ENCODE data around the gene SNAP91. TPM values are rescaled to one million over a fixed set of nuclear protein-coding genes. Genes with fewer than 3 reads are reported as not detected.
"Not testable (repeated sequence)": the region's sequence is repeated elsewhere in the genome, so short reads cannot be mapped to it uniquely, and the experiment has no call there.

Gene SNAP91
- total and polyA plus RNA-seq, 10 donors = 0.17 to 2.9 (median 1.5) TPM

DNA sequence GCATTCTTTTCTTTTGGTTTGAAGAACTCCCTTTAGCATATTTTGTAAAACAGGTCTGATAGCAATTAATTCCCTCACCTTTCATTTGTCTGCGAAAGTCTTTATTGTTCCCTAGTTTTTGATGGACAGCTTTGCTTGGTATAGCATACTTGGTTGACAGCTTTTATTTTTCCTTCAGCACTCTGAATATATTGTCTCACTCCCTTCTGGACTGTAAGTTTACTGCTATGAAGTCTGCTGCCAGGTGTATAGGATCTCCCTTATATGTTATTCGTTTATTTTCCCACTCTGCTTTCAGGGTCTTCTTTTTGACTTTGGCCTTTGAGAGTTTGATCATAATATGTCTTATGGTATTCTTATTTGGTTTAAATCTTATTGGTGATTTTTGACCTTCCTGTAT, 47.7 kb upstream of the SNAP91 start:
- Histone ChIP-seq H3K4me1 (no peaks in the 10 kb centered on the region), H3K36me3 (no peaks in the 10 kb centered on the region), H3K27me3 (replicated peaks in 1 of 7) (no peaks in the 10 kb centered on the region), H3K9me3 (peaks cover 6 to 61% (median 55%) of the 10 kb centered on the region in 8 donors), H3K4me3 (no peak overlapping the region), H3K27ac (no peak overlapping the region)
- no peak for DNase-seq
- 84 to 90% (median 89%) methylated on average over 2 of the region's 2 CpGs for WGBS, 5 donors
- TF ChIP-seq POLR2A (IDR thresholded peaks at IDR 0.05) = no peak
- TF ChIP-seq CTCF (IDR thresholded peaks at IDR 0.05 in 8 of 11, conservative IDR thresholded peaks at IDR 0.05 in 3 of 11) = no peak
- no peak for TF ChIP-seq POLR2AphosphoS5 (IDR thresholded peaks at IDR 0.05)
- intact Hi-C loops (cut with DNase I; ENCODE audit: low total_unique reads) = no loop called here

DNA sequence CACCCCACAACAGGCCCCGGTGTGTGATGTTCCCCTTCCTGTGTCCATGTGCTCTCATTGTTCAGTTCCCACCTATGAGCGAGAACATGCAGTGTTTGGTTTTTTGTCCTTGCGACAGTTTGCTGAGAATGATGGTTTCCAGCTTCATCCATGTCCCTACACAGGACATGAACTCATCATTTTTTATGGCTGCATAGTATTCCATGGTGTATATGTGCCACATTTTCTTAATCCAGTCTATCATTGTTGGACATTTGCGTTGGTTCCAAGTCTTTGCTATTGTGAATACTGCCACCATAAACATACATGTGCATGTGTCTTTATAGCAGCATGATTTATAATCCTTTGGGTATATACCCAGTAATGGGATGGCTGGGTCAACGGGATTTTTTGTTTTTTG, 43.5 kb upstream of the SNAP91 start:
- 74 to 87% (median 85%) methylated on average over 5 of the region's 5 CpGs for WGBS, 5 donors
- H3K4me3 ChIP-seq; H3K27ac ChIP-seq; H3K36me3 ChIP-seq; H3K27me3 ChIP-seq (replicated peaks in 1 of 7); H3K4me1 ChIP-seq; DNase-seq; intact Hi-C loops (cut with DNase I; ENCODE audit: low total_unique reads): not testable (repeated sequence)
- peaks cover 6 to 46% (median 41%) of the 10 kb centered on the region in 8 donors for H3K9me3 ChIP-seq

DNA sequence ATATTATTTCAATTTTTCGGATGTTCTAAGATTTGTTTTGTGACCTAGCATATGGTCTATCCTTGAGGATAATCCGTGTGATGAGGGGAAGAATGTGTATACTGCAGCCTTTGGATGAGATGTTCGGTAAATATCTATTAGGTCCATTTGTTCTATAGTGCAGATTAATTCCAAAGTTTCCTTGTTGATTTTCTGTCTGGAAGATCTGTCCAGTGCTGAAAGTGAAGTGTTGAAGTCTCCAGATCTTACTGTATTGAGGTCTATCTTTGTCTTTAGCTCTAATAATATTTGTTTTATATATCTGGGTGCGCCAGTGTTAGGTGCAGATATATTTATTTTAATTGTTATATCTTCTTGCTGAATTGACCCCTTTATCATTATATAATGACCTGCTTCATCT, 32.2 kb upstream of the SNAP91 start:
- DNase-seq = no peak
- intact Hi-C loops (cut with DNase I; ENCODE audit: low total_unique reads) = no loop called here
- TF ChIP-seq POLR2A (IDR thresholded peaks at IDR 0.05) (no peak), POLR2AphosphoS5 (IDR thresholded peaks at IDR 0.05) (no peak), CTCF (IDR thresholded peaks at IDR 0.05 in 8 of 11, conservative IDR thresholded peaks at IDR 0.05 in 3 of 11) (no peak)
- Histone ChIP-seq H3K4me3 (no peak overlapping the region), H3K36me3 (no peaks in the 10 kb centered on the region), H3K27ac (no peak overlapping the region), H3K27me3 (replicated peaks in 1 of 7) (peaks cover 0 to 9% (median 0%) of the 10 kb centered on the region in 7 donors), H3K9me3 (peaks cover 0 to 19% (median 0%) of the 10 kb centered on the region in 8 donors), H3K4me1 (no peaks in the 10 kb centered on the region)
- 64 to 81% (median 70%) methylated on average over 4 of the region's 4 CpGs for WGBS, 5 donors

GRCh38 chr6:83735461-83735860, 26.6 kb upstream of the SNAP91 start:
- Histone ChIP-seq H3K27me3 (replicated peaks in 1 of 7) (no peaks in the 10 kb centered on the region), H3K9me3 (peaks cover 0 to 5% (median 0%) of the 10 kb centered on the region in 8 donors), H3K36me3 (no peaks in the 10 kb centered on the region), H3K4me3 (no peak overlapping the region), H3K27ac (no peak overlapping the region), H3K4me1 (no peaks in the 10 kb centered on the region)
- TF ChIP-seq POLR2A (IDR thresholded peaks at IDR 0.05) = no peak
- no peak for TF ChIP-seq CTCF (IDR thresholded peaks at IDR 0.05 in 8 of 11, conservative IDR thresholded peaks at IDR 0.05 in 3 of 11)
- intact Hi-C loops (cut with DNase I; ENCODE audit: low total_unique reads) = no loop called here
- no peak for DNase-seq
- 64 to 78% (median 70%) methylated on average over 3 of the region's 3 CpGs for WGBS, 5 donors

DNA sequence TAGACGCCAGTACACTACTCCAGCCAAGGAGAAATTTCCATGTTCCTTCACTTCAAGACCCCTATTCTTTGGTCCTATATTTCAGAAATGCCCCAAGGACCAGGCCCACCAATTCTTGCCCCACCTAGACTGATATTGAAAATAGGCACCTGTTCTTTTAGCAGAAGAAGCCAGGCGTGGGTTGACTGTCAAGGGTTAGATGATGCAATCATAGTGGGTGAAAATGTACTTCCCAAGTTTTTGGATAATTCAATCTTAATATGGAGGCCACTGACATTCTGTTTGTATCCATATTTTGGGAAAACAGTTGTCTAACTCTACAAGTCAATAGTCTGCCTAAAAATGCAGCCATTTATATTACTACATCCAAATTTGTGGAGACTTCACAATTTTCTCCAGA, 21.0 kb upstream of the SNAP91 start:
- Histone ChIP-seq H3K27ac (no peak overlapping the region), H3K4me1 (no peaks in the 10 kb centered on the region), H3K9me3 (peaks cover 0 to 5% (median 0%) of the 10 kb centered on the region in 8 donors), H3K4me3 (no peak overlapping the region), H3K36me3 (no peaks in the 10 kb centered on the region), H3K27me3 (replicated peaks in 1 of 7) (no peaks in the 10 kb centered on the region)
- 75 to 86% (median 77%) methylated on average over 2 of the region's 2 CpGs for WGBS, 5 donors
- no peak for DNase-seq
- intact Hi-C loops (cut with DNase I; ENCODE audit: low total_unique reads) = no loop called here
- TF ChIP-seq CTCF (IDR thresholded peaks at IDR 0.05 in 8 of 11, conservative IDR thresholded peaks at IDR 0.05 in 3 of 11) (no peak), POLR2A (IDR thresholded peaks at IDR 0.05) (no peak), POLR2AphosphoS5 (IDR thresholded peaks at IDR 0.05) (no peak)

Data from spleen (tissue), 11 donors.